CD4-positive, alpha-beta T cell treated with Interferon gamma for 1 hour (primary cell): ENCODE results near the gene ESYT3.
"Not testable (repeated sequence)": the region's sequence is repeated elsewhere in the genome, so short reads cannot be mapped to it uniquely, and the experiment has no call there.

ENCODE experiments used
- DNase-seq: peaks from one replicate; pipeline ENCODE4 v3.0.0-alpha.2; 2020

Gene ESYT3

GRCh38 chr3:138443521-138444503 lies 9.4 kb downstream of the ESYT3 start:
- DNase-seq, result no peak

- DNase-seq, result no peak
Measured at GRCh38 chr3:138445236-138445635, 10.8 kb downstream of the ESYT3 start.

DNA sequence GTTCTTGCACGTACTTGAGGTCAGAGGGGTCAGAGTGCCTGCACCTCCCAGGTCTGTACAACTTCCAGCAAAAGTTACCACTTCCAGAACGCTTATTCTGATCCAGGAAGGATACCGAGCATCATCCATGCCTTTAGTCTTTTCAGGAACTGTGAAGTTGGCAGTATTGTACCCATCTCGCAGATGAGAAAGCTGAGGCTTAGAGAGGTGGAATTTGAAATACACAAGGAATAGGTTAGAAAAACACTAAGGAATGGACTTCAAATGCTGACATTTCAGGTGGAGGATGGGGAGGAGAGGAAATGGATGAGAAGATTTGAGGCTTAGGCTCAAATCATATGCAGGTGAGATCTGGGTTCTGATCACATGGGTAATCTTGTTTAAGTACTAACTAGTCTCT lies 11.2 kb downstream of the ESYT3 start:
- no peak for DNase-seq

DNA sequence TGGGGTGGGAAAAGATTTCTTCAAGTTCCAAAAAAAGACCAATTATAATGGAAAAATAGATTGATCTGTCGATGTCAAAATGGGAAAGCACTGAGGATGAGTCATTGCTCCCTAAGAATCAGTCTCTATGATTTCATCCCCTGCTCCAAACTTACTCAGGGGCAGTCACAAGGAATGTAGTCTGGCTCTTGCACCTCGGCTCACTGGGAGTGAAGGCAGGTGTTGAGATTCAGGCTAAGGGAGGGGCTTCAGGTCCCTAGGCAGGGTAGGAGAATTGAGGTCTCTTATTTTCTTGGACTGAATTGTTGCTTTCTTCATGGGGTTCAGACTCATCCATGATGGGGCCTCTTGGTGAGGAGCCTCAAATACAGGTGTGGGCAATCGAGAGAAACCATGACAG lies 14.2 kb downstream of the ESYT3 start:
- DNase-seq, result no peak

DNA sequence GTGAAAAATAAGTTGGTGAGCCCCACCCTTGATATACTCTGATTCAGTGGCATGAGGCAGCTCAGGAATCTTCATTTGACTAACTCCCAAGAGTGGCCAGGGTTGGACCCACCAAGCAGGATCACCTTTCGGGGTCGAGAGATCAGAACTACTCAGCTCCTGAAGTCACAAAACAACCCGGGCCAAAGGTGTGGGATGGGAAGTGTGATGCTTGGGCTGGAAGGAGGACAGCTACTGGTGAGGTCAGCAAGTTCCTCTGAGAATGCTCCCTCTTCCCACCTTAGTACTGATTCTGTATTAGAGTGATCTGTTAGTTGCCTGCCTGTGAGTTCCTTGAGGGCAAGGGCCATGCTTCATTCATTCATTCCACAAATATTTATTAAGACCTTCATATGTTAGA lies 15.1 kb downstream of the ESYT3 start:
- DNase-seq, result no peak

- no peak for DNase-seq
Measured at GRCh38 chr3:138450181-138450580, 15.8 kb downstream of the ESYT3 start.

GRCh38 chr3:138450704-138451424 lies 16.4 kb downstream of the ESYT3 start:
- no peak for DNase-seq

GRCh38 chr3:138451595-138452162 lies 17.3 kb downstream of the ESYT3 start:
- no peak for DNase-seq

- no peak for DNase-seq
Measured at GRCh38 chr3:138452436-138452835, 18.0 kb downstream of the ESYT3 start.

GRCh38 chr3:138453940-138454339 lies 19.5 kb downstream of the ESYT3 start:
- not testable (repeated sequence) for DNase-seq

DNA sequence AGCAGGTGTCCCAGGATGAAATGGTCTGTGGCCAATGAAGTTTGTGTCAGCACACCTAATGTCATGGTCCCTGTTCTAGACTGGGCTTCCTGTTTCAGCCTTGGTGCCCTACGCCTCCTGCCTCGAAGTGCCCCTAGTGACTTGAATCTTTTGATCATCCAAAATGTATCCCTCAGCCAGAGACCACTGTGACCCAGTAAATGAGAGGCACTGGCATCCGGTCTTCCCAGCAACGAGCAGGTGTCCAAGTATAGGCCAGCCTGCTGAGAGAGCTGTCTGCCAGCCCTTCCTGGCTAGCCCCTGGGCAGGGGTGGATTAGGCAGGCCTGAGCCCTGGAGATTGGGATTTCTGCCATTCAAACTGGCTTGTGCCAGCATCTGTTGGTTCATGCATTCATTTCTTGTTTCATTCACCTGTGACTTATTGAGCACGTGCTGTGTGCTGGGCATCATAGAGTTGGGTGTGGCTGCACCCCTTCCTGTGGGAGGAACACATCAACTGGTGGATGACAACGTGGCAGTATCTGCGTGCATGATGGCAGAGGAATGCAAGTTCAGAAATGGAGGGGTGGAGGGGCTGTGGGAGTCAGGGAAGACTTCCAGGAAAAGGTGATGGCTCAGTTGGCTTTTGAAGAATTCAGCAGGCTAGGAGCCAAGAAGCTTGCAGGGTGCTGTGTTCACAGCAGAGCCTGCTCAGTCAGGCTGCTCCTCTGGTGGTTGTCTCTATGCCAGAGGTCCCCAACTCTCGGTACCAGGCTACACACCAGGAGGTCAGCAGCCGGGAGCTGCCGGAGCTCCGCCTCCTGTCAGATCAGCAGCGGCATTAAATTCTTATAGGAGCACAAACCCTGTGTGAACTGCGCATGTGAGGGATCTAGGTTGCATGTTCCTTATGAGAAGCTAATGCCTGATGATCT lies 21.6 kb downstream of the ESYT3 start:
- no peak for DNase-seq

- DNase-seq, result no peak
Measured at GRCh38 chr3:138456961-138457862, 22.8 kb downstream of the ESYT3 start.

DNA sequence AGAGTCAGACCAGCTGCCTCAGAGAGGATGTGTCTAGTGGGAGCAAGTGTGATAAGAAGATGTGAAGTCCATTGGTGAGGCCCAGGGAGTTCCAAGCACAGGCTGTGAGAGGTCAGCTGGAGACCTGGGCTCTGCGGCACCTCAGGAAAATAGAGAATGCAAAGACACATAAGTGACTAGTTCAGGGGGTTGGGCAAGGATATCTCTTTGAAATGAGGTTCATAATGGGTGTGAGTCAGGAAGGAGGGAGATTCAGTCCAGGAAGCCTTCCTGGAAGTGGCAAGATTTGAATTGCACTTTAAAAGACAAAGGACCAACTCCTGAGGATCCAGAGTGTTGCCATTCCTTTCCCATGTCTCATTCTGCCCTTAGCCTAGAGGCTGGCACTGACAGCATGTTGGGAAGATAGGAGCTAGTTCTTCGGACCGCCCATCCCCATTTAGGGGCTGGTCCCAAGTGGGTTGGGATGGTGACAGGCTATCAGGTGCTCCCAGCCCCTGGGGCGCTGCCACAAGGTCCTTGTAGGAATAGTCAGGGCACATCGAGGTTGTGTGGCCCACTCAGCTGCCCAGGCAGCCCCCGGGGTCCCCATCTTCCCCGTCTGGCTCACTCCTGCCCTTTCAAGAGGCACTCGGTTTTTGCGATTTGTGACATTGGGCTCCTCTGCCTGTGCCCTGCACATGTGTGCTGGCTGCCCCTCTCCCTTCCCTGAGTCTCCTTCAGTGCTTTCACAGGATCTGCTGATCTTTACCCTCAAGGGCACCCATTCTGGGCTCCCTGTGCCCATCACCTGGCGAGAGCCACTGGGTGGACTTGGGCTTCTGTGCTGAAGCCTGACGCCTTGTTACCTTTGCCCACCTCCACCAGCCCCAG lies 23.7 kb downstream of the ESYT3 start:
- no peak for DNase-seq

DNA sequence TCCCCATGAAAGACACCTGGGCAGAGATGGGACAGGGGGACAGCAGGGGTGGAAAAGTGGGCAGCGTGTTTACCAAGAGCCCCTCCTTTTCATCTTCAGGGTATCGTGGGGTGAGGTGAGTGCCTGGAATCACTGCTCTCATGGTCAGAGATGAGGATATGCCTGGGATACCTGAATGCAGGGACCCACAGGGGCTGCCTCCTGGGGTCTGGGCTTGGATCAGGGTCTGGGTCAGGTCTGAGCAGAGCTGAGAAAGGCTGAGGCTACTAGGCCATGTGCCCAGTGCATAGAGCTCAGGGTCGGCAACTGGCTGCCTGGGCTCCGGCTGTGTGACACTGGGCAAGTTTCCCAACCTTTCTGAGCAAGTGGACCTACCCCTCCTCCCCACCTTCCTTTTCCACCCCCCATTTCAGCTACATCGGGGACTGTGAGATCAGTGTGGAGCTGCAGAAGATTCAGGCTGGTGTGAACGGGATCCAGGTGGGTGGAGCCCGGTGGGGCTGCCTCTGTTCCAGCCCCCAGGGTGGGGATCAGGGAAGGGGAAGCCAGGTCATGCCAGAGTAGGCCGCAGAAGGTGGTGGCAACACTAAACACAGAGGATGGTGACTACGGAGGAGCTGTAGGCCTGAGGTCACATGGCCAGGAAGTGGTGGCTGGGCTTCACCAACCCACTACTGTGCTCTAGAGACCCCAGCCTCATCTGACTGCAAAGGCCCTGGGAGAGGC lies 24.5 kb downstream of the ESYT3 start:
- no peak for DNase-seq

- DNase-seq, result no peak
Measured at GRCh38 chr3:138459619-138460535, 25.5 kb downstream of the ESYT3 start.

DNA sequence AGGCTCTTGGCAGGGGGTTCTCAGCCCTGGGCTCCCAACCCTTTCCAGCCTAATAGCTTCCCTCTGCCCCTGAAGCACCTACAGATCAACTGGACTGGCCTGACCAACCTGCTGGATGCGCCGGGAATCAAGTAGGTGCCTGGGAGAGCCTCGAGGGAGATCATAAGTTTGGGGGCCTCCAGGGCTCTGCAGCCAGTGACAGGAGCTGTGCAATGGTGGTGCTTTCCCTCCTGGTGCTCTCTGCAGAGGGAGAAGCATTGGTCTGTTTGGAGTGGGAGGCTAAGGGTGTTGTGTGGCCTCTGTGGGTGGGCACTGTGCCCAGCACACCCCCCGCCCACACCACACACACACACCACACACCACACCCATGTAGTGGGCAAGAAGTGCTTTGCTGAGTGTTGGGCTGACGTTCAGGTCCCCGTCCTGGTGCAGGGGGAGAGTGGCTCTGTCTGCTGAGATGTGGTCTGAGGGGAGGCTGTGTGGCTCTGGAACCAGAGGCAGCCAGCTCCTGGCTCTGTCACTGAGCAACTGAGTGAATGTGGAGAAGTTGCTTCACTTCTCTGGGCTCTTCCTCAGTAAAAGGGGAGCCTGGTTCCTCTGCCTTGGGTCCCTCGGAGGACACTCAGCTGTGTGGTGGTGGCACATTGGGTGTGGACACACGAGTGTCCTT lies 26.3 kb downstream of the ESYT3 start:
- DNase-seq, result no peak

GRCh38 chr3:138461246-138461645 lies 26.8 kb downstream of the ESYT3 start:
- no peak for DNase-seq

- no peak for DNase-seq
Measured at GRCh38 chr3:138461896-138462295, 27.5 kb downstream of the ESYT3 start.
